Spinal cord (tissue), 10 donors: ENCODE results near the gene ALKBH5. TPM values are rescaled to one million over a fixed set of nuclear protein-coding genes. Genes with fewer than 3 reads are reported as not detected.
A peak's percentile ranks its signal among the peaks of the same experiment; 100 is the strongest.

Experiments used
- DNase-seq, 6 donors: peaks; one replicate each; pipeline versions ENCODE4 v3.0.0 to v3.0.0-alpha.2; 2013 to 2015; ENCODE audit warnings: low spot score in 6 of 6, low read depth in 4 of 6
- H3K27ac ChIP-seq: one replicate; pipeline ENCODE4 v1.5.1; 2013; ENCODE audit warnings: low read depth, low read length, control low read depth
- H3K27me3 ChIP-seq: one replicate; pipeline ENCODE4 v1.6.1; 2013; ENCODE audit warnings: low read length; ENCODE audit not compliant: control insufficient read depth, insufficient read depth
- H3K36me3 ChIP-seq: one replicate; pipeline ENCODE4 v1.6.1; 2013; ENCODE audit warnings: low read length; ENCODE audit not compliant: control insufficient read depth, insufficient read depth
- H3K4me1 ChIP-seq: one replicate; pipeline ENCODE4 v1.6.1; 2013; ENCODE audit warnings: low read length; ENCODE audit not compliant: control insufficient read depth, insufficient read depth
- H3K4me3 ChIP-seq: one replicate; pipeline ENCODE4 v1.5.1; 2013; ENCODE audit warnings: low read depth, low read length, control low read depth
- H3K9me3 ChIP-seq: one replicate; pipeline ENCODE4 v1.6.1; 2013; ENCODE audit warnings: low read length; ENCODE audit not compliant: control insufficient read depth, insufficient read depth
- WGBS: methylation state at CpG from one replicate; pipeline ENCODE4 v1.1.5; 2013; ENCODE audit warnings: missing lambda C conversion rate; ENCODE audit not compliant: insufficient coverage; 5-methylcytosine and 5-hydroxymethylcytosine counted together
- polyA plus RNA-seq, 2 donors: library from polyadenylated mRNA; unstranded; fragments of 120-200 nt; gene quantifications; one replicate each; pipeline ENCODE4 v1.2.1, GENCODE V29; 2013; ENCODE audit not compliant: insufficient read length in 2 of 2
- total RNA-seq, 2 donors: library from RNA; depleted of rRNA in 1 of 2; stranded (reverse); fragments of 120-200 nt in 1 of 2; fragments of >200 nt in 1 of 2; gene quantifications; one replicate each; pipeline versions ENCODE4 v1.2.3 to v1.2.4, GENCODE V29; 2013 to 2014
- donor health status: healthy.

The ALKBH5 gene
- total and polyA plus RNA-seq, 4 donors = 70.8 to 79.3 (median 72.8) TPM

GRCh38 chr17:18190628-18191235 lies 7.1 kb downstream of the ALKBH5 start:
- no peak overlapping the region for H3K27ac ChIP-seq
- H3K4me1 ChIP-seq = peaks cover 42% of the 10 kb centered on the region
- no peak for DNase-seq
- no peaks in the 10 kb centered on the region for H3K9me3 ChIP-seq
- no peaks in the 10 kb centered on the region for H3K27me3 ChIP-seq
- no peak overlapping the region for H3K4me3 ChIP-seq
- WGBS = 60% methylated on average over 2 of the region's 3 CpGs
- peaks cover 44% of the 10 kb centered on the region for H3K36me3 ChIP-seq

GRCh38 chr17:18191236-18191667 lies 7.6 kb downstream of the ALKBH5 start:
- H3K4me1 ChIP-seq = peaks cover 37% of the 10 kb centered on the region
- DNase-seq = peak in 1 of 6 donors; percentile 18
- no peaks in the 10 kb centered on the region for H3K9me3 ChIP-seq
- H3K27me3 ChIP-seq = no peaks in the 10 kb centered on the region
- no peak overlapping the region for H3K27ac ChIP-seq
- 80% methylated on average over 1 of the region's 3 CpGs for WGBS
- H3K36me3 ChIP-seq = peaks cover 48% of the 10 kb centered on the region
- H3K4me3 ChIP-seq = no peak overlapping the region

- Histone ChIP-seq H3K9me3 (no peaks in the 10 kb centered on the region), H3K27me3 (no peaks in the 10 kb centered on the region), H3K36me3 (peaks cover 49% of the 10 kb centered on the region), H3K4me1 (peaks cover 35% of the 10 kb centered on the region), H3K27ac (no peak overlapping the region), H3K4me3 (no peak overlapping the region)
- 77% methylated on average over 1 of the region's 2 CpGs for WGBS
- DNase-seq = no peak
Measured at GRCh38 chr17:18191967-18192366, 8.3 kb downstream of the ALKBH5 start.

- Histone ChIP-seq H3K9me3 (no peaks in the 10 kb centered on the region), H3K36me3 (peaks cover 57% of the 10 kb centered on the region), H3K4me3 (no peak overlapping the region), H3K4me1 (peaks cover 20% of the 10 kb centered on the region), H3K27ac (no peak overlapping the region), H3K27me3 (no peaks in the 10 kb centered on the region)
- WGBS = no CpG with 5 or more reads among the region's 4 CpGs
- DNase-seq = no peak
Measured at GRCh38 chr17:18194394-18194793, 10.8 kb downstream of the ALKBH5 start.

DNA sequence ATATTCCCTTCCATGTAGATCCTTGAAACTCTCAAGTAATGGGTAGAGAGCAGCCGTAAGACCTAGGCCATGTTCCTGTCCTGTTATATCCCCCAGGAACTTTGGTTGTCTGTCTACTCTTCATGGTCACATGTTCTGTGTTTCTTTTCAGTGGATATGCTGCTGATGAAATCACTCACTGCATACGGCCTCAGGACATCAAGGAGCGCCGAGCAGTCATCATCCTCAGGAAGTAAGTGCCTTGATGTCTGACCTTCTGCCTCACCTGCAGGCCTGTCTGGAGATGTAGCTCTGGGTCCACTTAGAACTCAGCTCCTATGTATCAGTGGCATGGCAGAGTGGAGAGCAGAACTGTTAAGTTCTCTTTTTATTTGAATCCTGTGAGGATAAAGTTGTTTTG lies 11.2 kb downstream of the ALKBH5 start:
- H3K27ac ChIP-seq = no peak overlapping the region
- H3K4me3 ChIP-seq = no peak overlapping the region
- 96% methylated on average over 4 of the region's 4 CpGs for WGBS
- no peaks in the 10 kb centered on the region for H3K9me3 ChIP-seq
- H3K4me1 ChIP-seq = peaks cover 18% of the 10 kb centered on the region
- DNase-seq = no peak
- H3K27me3 ChIP-seq = no peaks in the 10 kb centered on the region
- H3K36me3 ChIP-seq = peaks cover 57% of the 10 kb centered on the region

DNA sequence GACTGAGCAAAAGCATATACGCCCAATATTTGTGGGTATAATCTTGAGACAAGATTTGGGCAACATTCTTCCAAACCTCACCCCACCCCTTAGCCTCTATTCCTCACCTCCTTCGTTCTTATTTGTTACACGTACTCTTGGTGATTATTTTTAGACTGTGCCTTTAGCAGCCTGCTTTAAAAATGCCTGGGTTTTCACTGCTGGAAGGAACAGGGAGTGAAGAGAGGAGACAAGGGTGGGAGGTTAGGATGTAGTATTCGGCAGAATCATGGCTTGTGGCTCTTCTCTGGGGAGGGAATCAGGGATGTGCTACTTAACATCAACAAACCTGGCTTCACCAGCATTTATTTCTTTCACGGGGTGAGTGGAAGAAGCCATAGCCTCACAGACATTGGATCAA lies 11.6 kb downstream of the ALKBH5 start:
- no peak for DNase-seq
- Histone ChIP-seq H3K27me3 (no peaks in the 10 kb centered on the region), H3K27ac (no peak overlapping the region), H3K9me3 (no peaks in the 10 kb centered on the region), H3K36me3 (peaks cover 57% of the 10 kb centered on the region), H3K4me1 (peaks cover 15% of the 10 kb centered on the region), H3K4me3 (no peak overlapping the region)
- 100% methylated on average over 1 of the region's 5 CpGs for WGBS

GRCh38 chr17:18197535-18198194 lies 14.0 kb downstream of the ALKBH5 start:
- Histone ChIP-seq H3K27ac (no peak overlapping the region), H3K36me3 (peaks cover 65% of the 10 kb centered on the region), H3K9me3 (no peaks in the 10 kb centered on the region), H3K27me3 (no peaks in the 10 kb centered on the region), H3K4me3 (no peak overlapping the region), H3K4me1 (no peaks in the 10 kb centered on the region)
- no peak for DNase-seq
- WGBS = 100% methylated on average over 3 of the region's 3 CpGs

GRCh38 chr17:18198530-18198929 lies 14.9 kb downstream of the ALKBH5 start:
- H3K9me3 ChIP-seq = no peaks in the 10 kb centered on the region
- H3K36me3 ChIP-seq = peaks cover 62% of the 10 kb centered on the region
- no peak overlapping the region for H3K27ac ChIP-seq
- H3K27me3 ChIP-seq = no peaks in the 10 kb centered on the region
- no peak overlapping the region for H3K4me3 ChIP-seq
- 74% methylated on average over 4 of the region's 4 CpGs for WGBS
- no peaks in the 10 kb centered on the region for H3K4me1 ChIP-seq
- no peak for DNase-seq

GRCh38 chr17:18201108-18201507 lies 17.5 kb downstream of the ALKBH5 start:
- Histone ChIP-seq H3K4me3 (no peak overlapping the region), H3K36me3 (peaks cover 75% of the 10 kb centered on the region), H3K27me3 (no peaks in the 10 kb centered on the region), H3K9me3 (no peaks in the 10 kb centered on the region), H3K4me1 (peaks cover 4% of the 10 kb centered on the region), H3K27ac (no peak overlapping the region)
- WGBS = 93% methylated on average over 2 of the region's 4 CpGs
- no peak for DNase-seq

- WGBS = 58% methylated on average over 7 of the region's 7 CpGs
- no peak for DNase-seq
- Histone ChIP-seq H3K9me3 (no peaks in the 10 kb centered on the region), H3K27me3 (no peaks in the 10 kb centered on the region), H3K36me3 (peaks cover 81% of the 10 kb centered on the region), H3K4me3 (no peak overlapping the region), H3K4me1 (peaks cover 4% of the 10 kb centered on the region), H3K27ac (no peak overlapping the region)
Measured at GRCh38 chr17:18203308-18203707, 19.7 kb downstream of the ALKBH5 start.
